Transverse colon (tissue), 4 donors: ENCODE data around the gene FAM47E. TPM values are rescaled to one million over a fixed set of nuclear protein-coding genes. Genes with fewer than 3 reads are reported as not detected.

Source experiments
- DNase-seq: peaks from one replicate; pipeline ENCODE4 v3.0.0-alpha.2; 2019
- H3K27ac ChIP-seq, 4 donors: fragments of 200-600 bp; sonication (generic); 2 replicates each; pipeline ENCODE4 v1.5.1; 2016 to 2018; ENCODE audit warnings: inconsistent platforms in 4 of 4
- H3K27me3 ChIP-seq: fragments of 200-600 bp; sonication (generic); 2 replicates; pipeline ENCODE4 v1.5.1; 2017; ENCODE audit warnings: inconsistent platforms
- H3K36me3 ChIP-seq, 4 donors: fragments of 200-600 bp; sonication (generic); 2 replicates each; pipeline ENCODE4 v1.5.1; 2017 to 2019; ENCODE audit warnings: inconsistent platforms in 4 of 4
- H3K4me1 ChIP-seq, 4 donors: fragments of 200-600 bp; sonication (generic); 2 replicates each; pipeline ENCODE4 v1.5.1; 2017 to 2020; ENCODE audit warnings: inconsistent platforms in 4 of 4
- H3K4me3 ChIP-seq, 4 donors: fragments of 200-600 bp; sonication (generic); 1 replicate in 1 of 4; 2 replicates in 3 of 4; pipeline versions ENCODE4 v1.5.1 to v1.6.1; 2017 to 2019; ENCODE audit warnings: inconsistent platforms in 4 of 4
- H3K9me3 ChIP-seq, 2 donors: fragments of 200-600 bp; sonication (generic); 2 replicates each; pipeline ENCODE4 v1.5.1; 2017 to 2019; ENCODE audit warnings: inconsistent platforms in 2 of 2
- EP300 ChIP-seq: sonication (generic); formaldehyde crosslinking; IDR thresholded peaks from one replicate; pipeline ENCODE4 v1.6.1; 2017; ENCODE audit warnings: antibody characterized with exemption, low read depth
- POLR2A ChIP-seq: fragments of 450-650 bp; IDR thresholded peaks from one replicate; pipeline ENCODE4 v1.6.1; 2016; ENCODE audit warnings: antibody characterized with exemption, mild to moderate bottlenecking, moderate library complexity
- POLR2AphosphoS5 ChIP-seq, 3 donors: sonication (generic); formaldehyde crosslinking; IDR thresholded peaks; one replicate each; pipeline ENCODE4 v1.6.1; 2016; ENCODE audit warnings: antibody characterized with exemption in 3 of 3
- WGBS, 2 donors: methylation state at CpG; one replicate each; pipeline ENCODE4 v1.1.5; 2018; ENCODE audit warnings: low coverage in 1 of 2; 5-methylcytosine and 5-hydroxymethylcytosine counted together
- in situ Hi-C, 4 donors: fragments of 200-750 bp; cut with MboI; loops; one replicate each; pipeline versions ENCODE4 v1.15.0 to v1.15.1; 2017; ENCODE audit warnings: low sequenced_read_pairs in 3 of 4, low pct_ligation_motif_present in 1 of 4, low pct_unique_long_range_greater_than_20kb in 1 of 4
- intact Hi-C: fragments of 100-400 bp; cut with DNase I; formaldehyde crosslinking; loops from one replicate; pipeline ENCODE4 v1.15.1; 2023; ENCODE audit warnings: low total_unique reads
- total RNA-seq, 4 donors: library from RNA; depleted of rRNA; stranded (reverse); fragments of >200 nt; gene quantifications; one replicate each; pipeline ENCODE4 v1.1.0, GENCODE V29; 2016
- TF ChIP-seq, protein P1 (sequence below), 5 experiments: fragments of 200-600 bp in 3 of 5; fragments of 450-650 bp in 2 of 5; sonication (generic) in 3 of 5; IDR thresholded peaks; 1 replicate in 2 of 5; 2 replicates in 3 of 5; pipeline ENCODE4 v1.5.1; 2016 to 2017; ENCODE audit warnings: antibody characterized with exemption in 5 of 5, inconsistent platforms in 3 of 5, mild to moderate bottlenecking in 2 of 5, moderate library complexity in 1 of 5

FAM47E gene, protein sequence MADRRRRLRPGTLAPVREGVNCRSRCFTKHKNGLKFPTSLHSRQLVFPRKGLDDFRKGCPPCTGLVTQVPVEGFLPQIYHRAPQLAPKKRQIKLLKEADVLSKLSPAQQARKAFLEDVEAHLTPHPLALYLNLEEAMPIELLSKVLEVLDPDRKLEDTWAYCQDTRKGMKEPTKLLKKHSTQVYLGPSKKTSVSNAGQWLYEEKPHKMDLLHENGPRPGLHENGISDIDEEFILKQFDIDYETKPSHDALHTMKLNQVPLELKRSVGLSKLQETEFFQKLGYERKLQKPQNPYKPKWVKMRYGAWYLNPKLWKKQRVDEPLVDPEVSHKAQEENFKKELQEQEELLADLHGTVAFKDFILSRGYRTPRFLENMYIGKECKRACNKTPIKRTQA
- 1 to 10 TPM in 3 of 4 donors, under 1 TPM in 1; 0.20 to 7.8 (median 2.8) TPM for total RNA-seq

DNA sequence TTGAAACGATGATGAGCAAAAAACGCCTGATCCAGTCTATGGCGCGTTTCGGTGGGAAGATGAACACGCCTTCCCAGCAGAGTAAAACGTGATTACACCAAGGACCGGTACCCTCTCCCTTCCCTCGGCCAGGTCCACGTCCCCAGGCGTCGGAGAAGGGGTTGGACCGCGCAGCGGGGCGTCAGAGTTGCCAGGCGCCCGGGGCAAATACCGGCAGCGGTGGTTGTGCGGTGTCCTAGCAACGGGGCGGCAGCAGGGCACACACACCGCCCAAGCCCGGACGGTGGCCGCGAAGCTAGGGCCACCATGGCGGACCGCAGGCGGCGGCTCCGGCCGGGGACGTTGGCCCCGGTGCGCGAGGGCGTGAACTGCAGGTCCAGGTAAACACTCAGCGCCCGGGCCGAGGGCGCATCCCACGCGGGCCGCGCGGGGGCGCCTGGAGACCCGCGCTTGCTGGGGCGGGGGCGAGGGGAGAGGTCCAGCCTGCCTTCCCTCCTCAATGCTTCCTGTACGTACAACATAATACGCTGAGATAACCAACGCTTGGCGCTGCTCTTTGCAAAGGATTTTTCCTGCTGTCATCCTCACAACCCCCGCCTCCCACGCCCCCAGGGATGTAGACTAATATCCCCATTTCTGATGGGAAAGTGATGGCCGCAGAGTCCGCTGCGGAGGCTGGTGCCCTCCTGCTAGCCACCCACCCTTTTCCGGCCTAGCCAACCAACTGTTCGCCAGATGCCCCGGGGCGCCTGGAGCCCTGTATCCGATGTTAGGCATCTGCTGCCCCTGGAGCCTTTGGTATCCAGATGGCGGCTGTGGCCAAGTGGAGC, at the start of gene FAM47E:
TSS of gene FAM47E (plus strand) at position 281 of the 830 bp plus-strand sequence. CDS start at position 307, 26 bp downstream.
- Histone ChIP-seq H3K27me3 (peaks cover 3% of the 10 kb centered on the region), H3K4me3 (peak within 1 kb of the TSS; percentile 16 to 60 (median 44)), H3K9me3 (no peaks in the 10 kb centered on the region), H3K4me1 (peaks cover 4 to 12% (median 7%) of the 10 kb centered on the region in 4 donors), H3K36me3 (no peaks in the 10 kb centered on the region), H3K27ac (peak within 1 kb of the TSS; percentile 28 to 54 (median 46))
- in situ Hi-C loops: no loop called here
- intact Hi-C loops: loop anchor here (5.0 kb wide), 1 partner anchor 74 kb away; no protein-coding TSS in a partner anchor
- peak; percentile 86 for DNase-seq
- TF ChIP-seq EP300: no peak
- peak; percentile 35 for TF ChIP-seq POLR2A
- TF ChIP-seq POLR2AphosphoS5 (IDR thresholded peaks at IDR 0.05): peak in 2 of 3 donors; percentile 58 to 66
- TF ChIP-seq, protein P1, sequence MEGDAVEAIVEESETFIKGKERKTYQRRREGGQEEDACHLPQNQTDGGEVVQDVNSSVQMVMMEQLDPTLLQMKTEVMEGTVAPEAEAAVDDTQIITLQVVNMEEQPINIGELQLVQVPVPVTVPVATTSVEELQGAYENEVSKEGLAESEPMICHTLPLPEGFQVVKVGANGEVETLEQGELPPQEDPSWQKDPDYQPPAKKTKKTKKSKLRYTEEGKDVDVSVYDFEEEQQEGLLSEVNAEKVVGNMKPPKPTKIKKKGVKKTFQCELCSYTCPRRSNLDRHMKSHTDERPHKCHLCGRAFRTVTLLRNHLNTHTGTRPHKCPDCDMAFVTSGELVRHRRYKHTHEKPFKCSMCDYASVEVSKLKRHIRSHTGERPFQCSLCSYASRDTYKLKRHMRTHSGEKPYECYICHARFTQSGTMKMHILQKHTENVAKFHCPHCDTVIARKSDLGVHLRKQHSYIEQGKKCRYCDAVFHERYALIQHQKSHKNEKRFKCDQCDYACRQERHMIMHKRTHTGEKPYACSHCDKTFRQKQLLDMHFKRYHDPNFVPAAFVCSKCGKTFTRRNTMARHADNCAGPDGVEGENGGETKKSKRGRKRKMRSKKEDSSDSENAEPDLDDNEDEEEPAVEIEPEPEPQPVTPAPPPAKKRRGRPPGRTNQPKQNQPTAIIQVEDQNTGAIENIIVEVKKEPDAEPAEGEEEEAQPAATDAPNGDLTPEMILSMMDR (IDR thresholded peaks at IDR 0.05): peak; percentile 40 to 73 (median 48)
- WGBS, 2 donors: 18 to 80% methylated on average over 1 to 68 of the region's 68 CpGs

DNA sequence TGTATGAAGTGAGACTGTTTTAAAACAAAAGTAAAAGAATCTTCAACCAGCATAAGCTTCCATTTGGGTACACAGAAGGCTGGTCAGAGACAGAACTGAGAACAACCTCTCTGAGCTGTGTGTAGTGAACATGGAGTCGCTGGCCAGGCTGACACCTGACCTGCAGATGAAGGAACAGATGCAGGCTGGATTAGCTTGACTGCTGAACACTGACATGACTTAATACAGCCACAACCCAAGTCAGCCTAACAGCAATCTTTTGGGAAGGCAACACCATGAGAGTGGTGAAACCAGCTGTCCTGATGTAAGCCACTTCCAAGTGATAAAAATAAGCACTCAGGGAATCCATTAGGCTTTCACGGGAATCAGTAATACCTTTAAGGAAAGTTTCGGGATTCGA, 48.0 kb upstream of the FAM47E start:
- in situ Hi-C loops (no loop called here), intact Hi-C loops (no loop called here)
- H3K36me3 ChIP-seq: no peaks in the 10 kb centered on the region
- TF ChIP-seq POLR2A (no peak), POLR2AphosphoS5 (IDR thresholded peaks at IDR 0.05) (no peak), EP300 (no peak)
- TF ChIP-seq, protein P1 (IDR thresholded peaks at IDR 0.05): no peak
- DNase-seq: no peak
- no peaks in the 10 kb centered on the region for H3K9me3 ChIP-seq
- 70 to 77% methylated on average over 3 to 4 of the region's 4 CpGs for WGBS, 2 donors
- H3K27ac ChIP-seq: peak overlapping the region in 3 of 4 donors; percentile 2 to 29 (median 17)
- peaks cover 56 to 98% (median 59%) of the 10 kb centered on the region in 4 donors for H3K4me1 ChIP-seq
- no peak overlapping the region for H3K4me3 ChIP-seq
- no peaks in the 10 kb centered on the region for H3K27me3 ChIP-seq

DNA sequence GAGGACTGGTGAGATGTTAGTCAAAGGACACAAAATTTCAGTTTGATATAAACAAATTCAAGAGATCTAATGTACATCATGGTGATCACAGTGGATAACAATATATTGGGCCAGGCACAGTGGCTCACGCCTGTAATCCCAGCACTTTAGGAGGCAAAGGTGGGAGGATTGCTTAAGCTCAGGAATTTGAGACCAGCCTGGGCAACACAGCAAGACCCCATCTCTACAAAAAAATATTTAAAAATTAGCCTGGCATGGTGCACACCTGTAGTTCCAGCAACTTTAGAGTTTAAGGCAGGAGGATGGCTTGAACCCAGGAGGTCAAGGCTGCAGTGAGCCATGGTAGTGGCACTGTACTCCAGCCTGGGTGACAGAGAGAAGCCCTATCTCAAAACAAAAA, 46.6 kb upstream of the FAM47E start:
- Histone ChIP-seq H3K27me3 (no peaks in the 10 kb centered on the region), H3K4me1 (peaks cover 53 to 98% (median 60%) of the 10 kb centered on the region in 4 donors), H3K27ac (no peak overlapping the region), H3K4me3 (no peak overlapping the region), H3K9me3 (no peaks in the 10 kb centered on the region), H3K36me3 (no peaks in the 10 kb centered on the region)
- intact Hi-C loops: no loop called here
- WGBS, 2 donors: 96 to 100% methylated on average over 1 of the region's 1 CpG
- in situ Hi-C loops: no loop called here
- DNase-seq: no peak
- TF ChIP-seq POLR2A: no peak
- TF ChIP-seq EP300: no peak
- TF ChIP-seq, protein P1 (IDR thresholded peaks at IDR 0.05): no peak
- no peak for TF ChIP-seq POLR2AphosphoS5 (IDR thresholded peaks at IDR 0.05)

DNA sequence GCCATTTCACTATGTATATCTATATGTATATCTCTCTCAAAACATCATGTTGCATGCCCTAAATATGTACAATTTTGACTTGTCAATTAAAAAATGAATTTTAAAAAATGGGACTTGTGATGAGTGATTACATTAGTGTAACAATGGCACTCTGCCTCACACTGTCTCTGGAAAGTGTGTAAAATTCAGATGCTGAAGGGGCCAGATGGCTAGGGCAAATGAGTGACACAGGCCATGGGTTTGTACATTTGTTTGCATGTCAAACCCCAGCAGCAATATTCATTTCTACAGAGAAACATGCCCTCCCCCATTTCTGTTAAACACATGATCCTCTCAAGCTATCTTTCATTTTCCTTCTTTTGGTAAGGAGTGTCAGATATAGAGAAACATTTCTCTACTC, 46.0 kb upstream of the FAM47E start:
- intact Hi-C loops: no loop called here
- H3K27me3 ChIP-seq: no peaks in the 10 kb centered on the region
- H3K4me1 ChIP-seq: peaks cover 53 to 98% (median 59%) of the 10 kb centered on the region in 4 donors
- no peak for TF ChIP-seq POLR2AphosphoS5 (IDR thresholded peaks at IDR 0.05)
- TF ChIP-seq POLR2A: no peak
- no peak for TF ChIP-seq EP300
- TF ChIP-seq, protein P1 (IDR thresholded peaks at IDR 0.05): no peak
- H3K27ac ChIP-seq: peak overlapping the region; percentile 97 to 98 (median 98)
- no peaks in the 10 kb centered on the region for H3K9me3 ChIP-seq
- no peak for DNase-seq
- no peaks in the 10 kb centered on the region for H3K36me3 ChIP-seq
- no peak overlapping the region for H3K4me3 ChIP-seq
- in situ Hi-C loops: no loop called here
